Measurements from ENCODE around the gene TIMP2.

- no peak for TF ChIP-seq CTCF (IDR thresholded peaks at IDR 0.05; ENCODE audit: borderline replicate concordance, extremely low read depth, low read length, poor library complexity, severe bottlenecking)
- no peak for TF ChIP-seq EZH2 (IDR thresholded peaks at IDR 0.05; ENCODE audit: borderline replicate concordance, low read depth, low read length, severe bottlenecking)
Measured at GRCh38 chr17:78817123-78817522, 108.1 kb downstream of the TIMP2 start.

Measured in DND-41 (cell line).